ENCODE data around the gene CUL7. TPM values are rescaled to one million over a fixed set of nuclear protein-coding genes. Genes with fewer than 3 reads are reported as not detected.
A peak's percentile ranks its signal among the peaks of the same experiment; 100 is the strongest.

Gene CUL7
- total and polyA plus RNA-seq, 7 experiments from 2014 or later, result 2.9 to 14.5 (median 11.6) TPM

- Histone ChIP-seq H3K9me3 (ENCODE audit: control insufficient read depth in 2 of 3, low read length in 3 of 3) (no peaks in the 10 kb centered on the region), H3K36me3 (ENCODE audit: control insufficient read depth in 2 of 3, insufficient read depth in 3 of 3, low read length in 3 of 3) (peaks cover 0 to 38% (median 0%) of the 10 kb centered on the region in 3 experiments), H3K27me3 (ENCODE audit: control insufficient read depth in 2 of 2, insufficient read depth in 2 of 2, low read length in 2 of 2) (no peaks in the 10 kb centered on the region), H3K4me3 (ENCODE audit: low read length) (peak overlapping the region; percentile 80), H3K4me1 (ENCODE audit: control insufficient read depth in 2 of 2, insufficient read depth in 2 of 2, low read length in 2 of 2) (peaks cover 0 to 21% of the 10 kb centered on the region in 2 donors), H3K27ac (ENCODE audit: low read depth, low read length) (peak overlapping the region; percentile 88)
- H3K4me3 Mint-ChIP-seq, result peak overlapping the region; percentile 88 to 100 (median 96)
- H3K27me3 Mint-ChIP-seq, result no peaks in the 10 kb centered on the region
- H3K9me3 Mint-ChIP-seq, result no peaks in the 10 kb centered on the region
- ATAC-seq (no peak), DNase-seq (no peak)
- intact Hi-C loops (cut with micrococcal nuclease), result no loop called here
- H3K36me3 Mint-ChIP-seq, result peaks cover 9 to 43% (median 21%) of the 10 kb centered on the region in 5 donors
- H3K4me1 Mint-ChIP-seq, result peaks cover 27 to 49% (median 44%) of the 10 kb centered on the region in 7 donors
- CTCF ChIA-PET, result no interaction called here
- H3K27ac Mint-ChIP-seq, result peak overlapping the region; percentile 95 to 100 (median 99)
- POLR2A ChIA-PET, result interaction anchor here (0.7 to 3.6 kb wide), 12 partner anchors 9 to 130 kb away, joined by 3 to 33 read pairs (median 5); partner anchors contain the start of genes CNPY3, KLHDC3, MEA1 and PEX6
These were observed 6.5 kb upstream of the CUL7 start for GRCh38 chr6:43060034-43060754.

GRCh38 chr6:43059168-43060033 lies 5.8 kb upstream of the CUL7 start, which contains the start of the genes KLC4 and MRPL2:
Gene KLC4, plus strand, starts transcription at chr6:43059631. Its CDS starts 1,705 bp downstream, at chr6:43061336.
Gene MRPL2, minus strand, starts transcription at chr6:43059434. Its CDS starts 53 bp downstream, at chr6:43059381.
- H3K4me3 Mint-ChIP-seq, result peak within 1 kb of the TSS; percentile 88 to 100 (median 96)
- H3K27me3 Mint-ChIP-seq, result no peaks in the 10 kb centered on the region
- Histone ChIP-seq H3K4me3 (ENCODE audit: low read length) (peak within 1 kb of the TSS; percentile 80), H3K27me3 (ENCODE audit: control insufficient read depth in 2 of 2, insufficient read depth in 2 of 2, low read length in 2 of 2) (no peaks in the 10 kb centered on the region), H3K9me3 (ENCODE audit: control insufficient read depth in 2 of 3, low read length in 3 of 3) (no peaks in the 10 kb centered on the region), H3K36me3 (ENCODE audit: control insufficient read depth in 2 of 3, insufficient read depth in 3 of 3, low read length in 3 of 3) (peaks cover 0 to 32% (median 0%) of the 10 kb centered on the region in 3 experiments), H3K4me1 (ENCODE audit: control insufficient read depth in 2 of 2, insufficient read depth in 2 of 2, low read length in 2 of 2) (peaks cover 0 to 21% of the 10 kb centered on the region in 2 donors), H3K27ac (ENCODE audit: low read depth, low read length) (peak within 1 kb of the TSS; percentile 88)
- H3K4me1 Mint-ChIP-seq, result peaks cover 28 to 50% (median 45%) of the 10 kb centered on the region in 7 donors
- intact Hi-C loops (cut with micrococcal nuclease), result loop anchor here (1.0 to 10.0 kb wide), 17 partner anchors 37 to 1325 kb away; partner anchors contain the start of genes CNPY3 (in 2 of the 2), KLHDC3 (in 2 of the 2), SRF (in 2 of the 2) and UBR2 (in 2 of the 2)
- CTCF ChIA-PET, result interaction anchor here (0.5 to 0.6 kb wide), 2 partner anchors 155 to 471 kb away, joined by 4 to 6 read pairs; no protein-coding TSS in a partner anchor
- ATAC-seq, result peak; percentile 99
- H3K36me3 Mint-ChIP-seq, result peaks cover 9 to 38% (median 17%) of the 10 kb centered on the region in 5 donors
- no peaks in the 10 kb centered on the region for H3K9me3 Mint-ChIP-seq
- peak within 1 kb of the TSS; percentile 95 to 100 (median 99) for H3K27ac Mint-ChIP-seq
- DNase-seq, result peak; percentile 79 to 98 (median 95)
- POLR2A ChIA-PET, result interaction anchor here (0.8 to 3.6 kb wide), 19 partner anchors 8 to 495 kb away, joined by 3 to 33 read pairs (median 4); partner anchors contain the start of genes CNPY3, KLHDC3, MEA1 and PEX6

- H3K36me3 ChIP-seq (ENCODE audit: control insufficient read depth in 2 of 3, insufficient read depth in 3 of 3, low read length in 3 of 3), result peaks cover 0 to 27% (median 0%) of the 10 kb centered on the region in 3 experiments
- Mint-ChIP-seq H3K27ac (peak overlapping the region; percentile 95 to 100 (median 99)), H3K4me3 (peak overlapping the region; percentile 88 to 100 (median 96)), H3K27me3 (no peaks in the 10 kb centered on the region), H3K4me1 (peaks cover 33 to 57% (median 52%) of the 10 kb centered on the region in 7 donors), H3K36me3 (peaks cover 7 to 35% (median 11%) of the 10 kb centered on the region in 5 donors), H3K9me3 (no peaks in the 10 kb centered on the region)
- intact Hi-C loops (cut with micrococcal nuclease), result loop anchor here (2.0 to 10.0 kb wide), 5 partner anchors 36 to 1324 kb away; partner anchors contain the start of genes LRRC73 (in 1 of the 2), POLR1C (in 1 of the 2), TBCC (in 1 of the 2) and TFEB (in 1 of the 2)
- peaks cover 0 to 27% of the 10 kb centered on the region in 2 donors for H3K4me1 ChIP-seq (ENCODE audit: control insufficient read depth in 2 of 2, insufficient read depth in 2 of 2, low read length in 2 of 2)
- no peak for ATAC-seq
- ChIA-PET CTCF (no interaction called here), POLR2A (interaction anchor here (0.9 to 3.6 kb wide), 11 partner anchors 26 to 494 kb away, joined by 3 to 33 read pairs (median 7); partner anchors contain the start of genes CNPY3, KLHDC3, MEA1 and PEX6)
- H3K9me3 ChIP-seq (ENCODE audit: control insufficient read depth in 2 of 3, low read length in 3 of 3), result no peaks in the 10 kb centered on the region
- DNase-seq, result no peak
- H3K27ac ChIP-seq (ENCODE audit: low read depth, low read length), result peak overlapping the region; percentile 88
- H3K4me3 ChIP-seq (ENCODE audit: low read length), result peak overlapping the region; percentile 80
- no peaks in the 10 kb centered on the region for H3K27me3 ChIP-seq (ENCODE audit: control insufficient read depth in 2 of 2, insufficient read depth in 2 of 2, low read length in 2 of 2)
These were observed 4.9 kb upstream of the CUL7 start for GRCh38 chr6:43058531-43058930.

- Mint-ChIP-seq H3K36me3 (peaks cover 0 to 17% (median 13%) of the 10 kb centered on the region in 5 donors), H3K27ac (peak overlapping the region in 6 of 9 donors; percentile 7 to 79 (median 46))
- H3K4me1 ChIP-seq (ENCODE audit: control insufficient read depth in 2 of 2, insufficient read depth in 2 of 2, low read length in 2 of 2), result peaks cover 8 to 33% of the 10 kb centered on the region in 2 donors
These were observed 2.3 kb upstream of the CUL7 start for GRCh38 chr6:43055966-43056365.

GRCh38 chr6:43054206-43054943 lies 724 bp upstream of the CUL7 start:
- ChIA-PET CTCF (interaction anchor here (1.0 to 1.2 kb wide), 5 partner anchors 29 to 124 kb away, joined by 3 to 5 read pairs (median 4); partner anchors contain the start of genes KLHDC3 and RRP36), POLR2A (interaction anchor here (0.6 to 4.3 kb wide), 19 partner anchors 9 to 462 kb away, joined by 3 to 37 read pairs (median 4); partner anchors contain the start of genes CNPY3, KLHDC3, MEA1 and PEX6)
- intact Hi-C loops (cut with micrococcal nuclease), result loop anchor here (5.0 to 10.0 kb wide), 3 partner anchors 460 to 1320 kb away; partner anchors contain the start of genes LRRC73 (in 1 of the 2), POLR1C (in 1 of the 2), TFEB (in 1 of the 2) and YIPF3 (in 1 of the 2)
- H3K36me3 Mint-ChIP-seq, result peaks cover 0 to 24% (median 8%) of the 10 kb centered on the region in 5 donors
- no peaks in the 10 kb centered on the region for H3K27me3 Mint-ChIP-seq
- H3K36me3 ChIP-seq (ENCODE audit: control insufficient read depth in 2 of 3, insufficient read depth in 3 of 3, low read length in 3 of 3), result peaks cover 0 to 34% (median under 1%) of the 10 kb centered on the region in 3 experiments
- H3K4me3 ChIP-seq (ENCODE audit: low read length), result peak overlapping the region; percentile 70
- H3K27ac Mint-ChIP-seq, result peak overlapping the region; percentile 92 to 99 (median 97)
- H3K4me3 Mint-ChIP-seq, result peak overlapping the region; percentile 86 to 99 (median 94)
- no peak for DNase-seq
- peak overlapping the region; percentile 89 for H3K27ac ChIP-seq (ENCODE audit: low read depth, low read length)
- no peak for ATAC-seq
- peaks cover 38 to 64% (median 56%) of the 10 kb centered on the region in 7 donors for H3K4me1 Mint-ChIP-seq
- peaks cover 8 to 24% of the 10 kb centered on the region in 2 donors for H3K4me1 ChIP-seq (ENCODE audit: control insufficient read depth in 2 of 2, insufficient read depth in 2 of 2, low read length in 2 of 2)
- H3K9me3 Mint-ChIP-seq, result no peaks in the 10 kb centered on the region
- no peaks in the 10 kb centered on the region for H3K27me3 ChIP-seq (ENCODE audit: control insufficient read depth in 2 of 2, insufficient read depth in 2 of 2, low read length in 2 of 2)
- no peaks in the 10 kb centered on the region for H3K9me3 ChIP-seq (ENCODE audit: control insufficient read depth in 2 of 3, low read length in 3 of 3)

More at GRCh38 chr6:43055966-43056365, 2.3 kb upstream of the CUL7 start:
- H3K9me3 Mint-ChIP-seq, result no peaks in the 10 kb centered on the region
- Histone ChIP-seq H3K9me3 (ENCODE audit: control insufficient read depth in 2 of 3, low read length in 3 of 3) (no peaks in the 10 kb centered on the region), H3K27me3 (ENCODE audit: control insufficient read depth in 2 of 2, insufficient read depth in 2 of 2, low read length in 2 of 2) (no peaks in the 10 kb centered on the region), H3K36me3 (ENCODE audit: control insufficient read depth in 2 of 3, insufficient read depth in 3 of 3, low read length in 3 of 3) (peaks cover 0 to 23% (median 0%) of the 10 kb centered on the region in 3 experiments), H3K4me3 (ENCODE audit: low read length) (no peak overlapping the region), H3K27ac (ENCODE audit: low read depth, low read length) (no peak overlapping the region)
- CTCF ChIA-PET, result interaction anchor here (0.5 to 0.6 kb wide), 2 partner anchors 9 to 21 kb away, joined by 3 to 4 read pairs; no protein-coding TSS in a partner anchor
- DNase-seq (no peak), ATAC-seq (no peak)
- no peaks in the 10 kb centered on the region for H3K27me3 Mint-ChIP-seq
- peak overlapping the region in 4 of 10 donors; percentile 7 to 69 (median 48) for H3K4me3 Mint-ChIP-seq
- H3K4me1 Mint-ChIP-seq, result peaks cover 40 to 74% (median 63%) of the 10 kb centered on the region in 7 donors
- intact Hi-C loops (cut with micrococcal nuclease), result loop anchor here (10.0 kb wide), 2 partner anchors 459 to 1321 kb away; partner anchors contain the start of genes LRRC73 (in 1 of the 2), POLR1C (in 1 of the 2), TFEB (in 1 of the 2) and YIPF3 (in 1 of the 2)
- POLR2A ChIA-PET, result interaction anchor here (0.6 to 4.3 kb wide), 6 partner anchors 35 to 126 kb away, joined by 3 to 37 read pairs (median 18); partner anchors contain the start of genes CNPY3, KLHDC3, MEA1 and PPP2R5D
